Esophagus squamous epithelium (tissue), 4 donors: ENCODE results near the gene LRRC61.

Experiments
- POLR2A ChIP-seq, 4 donors: fragments of 450-650 bp; IDR thresholded peaks; one replicate each; pipeline ENCODE4 v1.6.1; 2017; ENCODE audit warnings: antibody characterized with exemption in 4 of 4, mild to moderate bottlenecking in 4 of 4, moderate library complexity in 3 of 4
- TF ChIP-seq, protein P1 (sequence below), 6 experiments: fragments of 450-650 bp in 4 of 6; fragments of 200-600 bp in 2 of 6; sonication (generic) in 2 of 6; IDR thresholded peaks; one replicate each; pipeline ENCODE4 v1.5.1; 2016 to 2019; ENCODE audit warnings: antibody characterized with exemption in 6 of 6, mild to moderate bottlenecking in 4 of 6, moderate library complexity in 4 of 6

DNA sequence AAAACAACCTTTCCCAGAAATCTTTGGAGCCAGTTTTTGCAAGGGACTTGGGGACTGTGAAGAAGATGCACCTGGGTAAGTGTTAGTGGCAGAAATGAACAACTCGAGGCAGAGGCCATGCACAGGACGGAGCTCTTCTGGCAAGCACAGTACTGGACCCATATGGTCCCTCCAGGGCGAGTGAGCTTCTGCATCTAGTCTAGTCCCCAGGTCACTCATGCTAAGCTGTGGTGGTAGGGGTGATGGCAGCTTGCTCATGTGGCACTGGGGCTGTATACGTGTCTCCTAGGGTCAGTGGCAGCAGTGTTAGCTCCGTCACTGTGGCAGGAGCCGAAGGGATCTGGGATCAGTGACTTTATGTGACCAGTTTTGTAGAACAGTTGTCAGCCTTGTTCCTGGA lies 9.3 kb upstream of the LRRC61 start:
- no peak for TF ChIP-seq POLR2A (IDR thresholded peaks at IDR 0.05)
- TF ChIP-seq, protein P1, sequence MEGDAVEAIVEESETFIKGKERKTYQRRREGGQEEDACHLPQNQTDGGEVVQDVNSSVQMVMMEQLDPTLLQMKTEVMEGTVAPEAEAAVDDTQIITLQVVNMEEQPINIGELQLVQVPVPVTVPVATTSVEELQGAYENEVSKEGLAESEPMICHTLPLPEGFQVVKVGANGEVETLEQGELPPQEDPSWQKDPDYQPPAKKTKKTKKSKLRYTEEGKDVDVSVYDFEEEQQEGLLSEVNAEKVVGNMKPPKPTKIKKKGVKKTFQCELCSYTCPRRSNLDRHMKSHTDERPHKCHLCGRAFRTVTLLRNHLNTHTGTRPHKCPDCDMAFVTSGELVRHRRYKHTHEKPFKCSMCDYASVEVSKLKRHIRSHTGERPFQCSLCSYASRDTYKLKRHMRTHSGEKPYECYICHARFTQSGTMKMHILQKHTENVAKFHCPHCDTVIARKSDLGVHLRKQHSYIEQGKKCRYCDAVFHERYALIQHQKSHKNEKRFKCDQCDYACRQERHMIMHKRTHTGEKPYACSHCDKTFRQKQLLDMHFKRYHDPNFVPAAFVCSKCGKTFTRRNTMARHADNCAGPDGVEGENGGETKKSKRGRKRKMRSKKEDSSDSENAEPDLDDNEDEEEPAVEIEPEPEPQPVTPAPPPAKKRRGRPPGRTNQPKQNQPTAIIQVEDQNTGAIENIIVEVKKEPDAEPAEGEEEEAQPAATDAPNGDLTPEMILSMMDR (IDR thresholded peaks at IDR 0.05), result no peak
